Ascending aorta (tissue), 2 donors: ENCODE data around the gene SERPING1. TPM values are rescaled to one million over a fixed set of nuclear protein-coding genes. Genes with fewer than 3 reads are reported as not detected.

Source experiments
- DNase-seq, 2 donors: peaks; one replicate each; pipeline ENCODE4 v3.0.0-alpha.2; 2019; ENCODE audit warnings: low spot score in 2 of 2
- H3K27ac ChIP-seq, 2 donors: fragments of 200-600 bp; sonication (generic); one replicate each; pipeline ENCODE4 v1.5.1; 2016 to 2017; ENCODE audit warnings: mild to moderate bottlenecking in 1 of 2
- H3K27me3 ChIP-seq: fragments of 200-600 bp; sonication (generic); one replicate; pipeline ENCODE4 v1.5.1; 2017
- H3K36me3 ChIP-seq, 2 donors: fragments of 200-600 bp; sonication (generic); one replicate each; pipeline ENCODE4 v1.5.1; 2016
- H3K4me1 ChIP-seq, 2 donors: fragments of 200-600 bp; sonication (generic); one replicate each; pipeline ENCODE4 v1.5.1; 2016 to 2017; ENCODE audit warnings: mild to moderate bottlenecking in 1 of 2
- H3K4me3 ChIP-seq, 2 donors: fragments of 200-600 bp; sonication (generic); one replicate each; pipeline ENCODE4 v1.5.1; 2016 to 2017; ENCODE audit warnings: mild to moderate bottlenecking in 1 of 2
- H3K9me3 ChIP-seq, 2 donors: fragments of 200-600 bp; sonication (generic); one replicate each; pipeline ENCODE4 v1.5.1; 2016
- CTCF ChIP-seq, 3 experiments: fragments of 200-600 bp in 2 of 3; fragments of 450-650 bp in 1 of 3; sonication (generic) in 2 of 3; IDR thresholded peaks; one replicate each; pipeline ENCODE4 v1.5.1; 2016 to 2019; ENCODE audit warnings: antibody characterized with exemption in 3 of 3, mild to moderate bottlenecking in 1 of 3, moderate library complexity in 1 of 3
- intact Hi-C: fragments of 100-400 bp; cut with DNase I; formaldehyde crosslinking; loops from one replicate; pipeline ENCODE4 v1.15.1; 2023
- total RNA-seq: library from RNA; depleted of rRNA; stranded (reverse); fragments of >200 nt; gene quantifications from one replicate; pipeline ENCODE4 v1.1.0, GENCODE V29; 2016

SERPING1 gene
- total RNA-seq, 1 donor from 2014 or later = 607 TPM

- Histone ChIP-seq H3K27ac (no peak overlapping the region), H3K36me3 (no peaks in the 10 kb centered on the region), H3K4me3 (no peak overlapping the region), H3K27me3 (no peaks in the 10 kb centered on the region), H3K9me3 (no peaks in the 10 kb centered on the region), H3K4me1 (peaks cover 3 to 44% of the 10 kb centered on the region in 2 donors)
- no peak for DNase-seq
- peak in 2 of 3 experiments; percentile 28 to 47 for TF ChIP-seq CTCF (IDR thresholded peaks at IDR 0.05)
- intact Hi-C loops = loop anchor here (1.0 kb wide), 1 partner anchor 73 kb away; no protein-coding TSS in a partner anchor
Measured at GRCh38 chr11:57641011-57641807, 43.7 kb downstream of the SERPING1 start.

GRCh38 chr11:57643802-57644201 lies 46.3 kb downstream of the SERPING1 start:
- TF ChIP-seq CTCF (IDR thresholded peaks at IDR 0.05) = no peak
- Histone ChIP-seq H3K27me3 (peaks cover 5% of the 10 kb centered on the region), H3K4me1 (peaks cover 6 to 57% of the 10 kb centered on the region in 2 donors), H3K9me3 (no peaks in the 10 kb centered on the region), H3K4me3 (no peak overlapping the region), H3K36me3 (no peaks in the 10 kb centered on the region), H3K27ac (no peak overlapping the region)
- DNase-seq = no peak
- intact Hi-C loops = no loop called here

- peak overlapping the region in 1 of 2 donors; percentile 33 for H3K4me3 ChIP-seq
- intact Hi-C loops = loop anchor here (1.0 to 5.0 kb wide), 2 partner anchors 77 to 308 kb away; partner anchors contain the start of genes P2RX3 and SSRP1
- no peaks in the 10 kb centered on the region for H3K36me3 ChIP-seq
- peaks cover 6% of the 10 kb centered on the region for H3K27me3 ChIP-seq
- H3K9me3 ChIP-seq = no peaks in the 10 kb centered on the region
- peaks cover 3 to 55% of the 10 kb centered on the region in 2 donors for H3K4me1 ChIP-seq
- peak; percentile 77 to 93 (median 87) for TF ChIP-seq CTCF (IDR thresholded peaks at IDR 0.05)
- DNase-seq = peak; percentile 46 to 92
- peak overlapping the region; percentile 43 to 72 for H3K27ac ChIP-seq
Measured at GRCh38 chr11:57644748-57645688, 47.5 kb downstream of the SERPING1 start.

GRCh38 chr11:57645689-57646085 lies 48.2 kb downstream of the SERPING1 start:
- H3K4me1 ChIP-seq = peaks cover 3 to 49% of the 10 kb centered on the region in 2 donors

More at GRCh38 chr11:57645689-57646085, 48.2 kb downstream of the SERPING1 start:
- Histone ChIP-seq H3K27me3 (peaks cover 6% of the 10 kb centered on the region), H3K9me3 (no peaks in the 10 kb centered on the region), H3K27ac (peak overlapping the region; percentile 43 to 72), H3K36me3 (no peaks in the 10 kb centered on the region), H3K4me3 (no peak overlapping the region)
- no peak for DNase-seq
- TF ChIP-seq CTCF (IDR thresholded peaks at IDR 0.05) = no peak
- intact Hi-C loops = loop anchor here (1.0 to 5.0 kb wide), 2 partner anchors 77 to 308 kb away; partner anchors contain the start of genes P2RX3 and SSRP1
